ENCODE results near the gene CEBPA. TPM values are rescaled to one million over a fixed set of nuclear protein-coding genes. Genes with fewer than 3 reads are reported as not detected.

Gene CEBPA
- total RNA-seq, 1 donor from 2014 or later = 0.51 TPM

- Mint-ChIP-seq H3K4me3 (no peak overlapping the region), H3K4me1 (peaks cover 8% of the 10 kb centered on the region), H3K9me3 (no peaks in the 10 kb centered on the region), H3K36me3 (ENCODE audit: low read depth) (no peaks in the 10 kb centered on the region), H3K27me3 (peaks cover 3% of the 10 kb centered on the region), H3K27ac (no peak overlapping the region)
- CTCF ChIA-PET = no interaction called here
- POLR2A ChIA-PET = no interaction called here
- intact Hi-C loops (cut with micrococcal nuclease) = no loop called here
- DNase-seq = no peak
- TF ChIP-seq CTCF (IDR thresholded peaks at IDR 0.05) = no peak
- ATAC-seq (ENCODE audit: low read depth) = no peak
These were observed 23.7 kb downstream of the CEBPA start for GRCh38 chr19:33278403-33279269.

- intact Hi-C loops (cut with micrococcal nuclease) = no loop called here
These were observed 24.3 kb downstream of the CEBPA start for GRCh38 chr19:33278023-33278402.

GRCh38 chr19:33277434-33277833 lies 24.9 kb downstream of the CEBPA start:
- no peak for TF ChIP-seq CTCF (IDR thresholded peaks at IDR 0.05)
- Mint-ChIP-seq H3K4me1 (peaks cover 8% of the 10 kb centered on the region), H3K4me3 (no peak overlapping the region), H3K27me3 (peaks cover 11% of the 10 kb centered on the region), H3K36me3 (ENCODE audit: low read depth) (no peaks in the 10 kb centered on the region), H3K9me3 (no peaks in the 10 kb centered on the region), H3K27ac (no peak overlapping the region)
- ATAC-seq (ENCODE audit: low read depth) = no peak
- intact Hi-C loops (cut with micrococcal nuclease) = no loop called here
- DNase-seq = no peak
- ChIA-PET POLR2A (no interaction called here), CTCF (no interaction called here)

More at GRCh38 chr19:33278023-33278402, 24.3 kb downstream of the CEBPA start:
- Mint-ChIP-seq H3K27me3 (peaks cover 7% of the 10 kb centered on the region), H3K9me3 (no peaks in the 10 kb centered on the region), H3K4me3 (no peak overlapping the region), H3K4me1 (peaks cover 8% of the 10 kb centered on the region), H3K27ac (no peak overlapping the region), H3K36me3 (ENCODE audit: low read depth) (no peaks in the 10 kb centered on the region)
- ChIA-PET CTCF (no interaction called here), POLR2A (no interaction called here)
- DNase-seq (no peak), ATAC-seq (ENCODE audit: low read depth) (no peak)
- TF ChIP-seq CTCF (IDR thresholded peaks at IDR 0.05) = no peak

- Mint-ChIP-seq H3K27ac (no peak overlapping the region), H3K36me3 (ENCODE audit: low read depth) (no peaks in the 10 kb centered on the region), H3K9me3 (no peaks in the 10 kb centered on the region), H3K27me3 (peaks cover 7% of the 10 kb centered on the region), H3K4me3 (no peak overlapping the region), H3K4me1 (peaks cover 8% of the 10 kb centered on the region)
- ATAC-seq (ENCODE audit: low read depth) (no peak), DNase-seq (no peak)
- CTCF ChIA-PET = no interaction called here
- POLR2A ChIA-PET = no interaction called here
- no peak for TF ChIP-seq CTCF (IDR thresholded peaks at IDR 0.05)
- intact Hi-C loops (cut with micrococcal nuclease) = no loop called here
These were observed 26.3 kb downstream of the CEBPA start for GRCh38 chr19:33275933-33276619.

- intact Hi-C loops (cut with micrococcal nuclease) = no loop called here
- peaks cover 7% of the 10 kb centered on the region for H3K27me3 Mint-ChIP-seq
- no peaks in the 10 kb centered on the region for H3K9me3 Mint-ChIP-seq
- ATAC-seq (ENCODE audit: low read depth) (no peak), DNase-seq (no peak)
- TF ChIP-seq CTCF (IDR thresholded peaks at IDR 0.05) = no peak
- ChIA-PET POLR2A (no interaction called here), CTCF (no interaction called here)
- no peaks in the 10 kb centered on the region for H3K36me3 Mint-ChIP-seq (ENCODE audit: low read depth)
- H3K27ac Mint-ChIP-seq = no peak overlapping the region
- peaks cover 7% of the 10 kb centered on the region for H3K4me1 Mint-ChIP-seq
- H3K4me3 Mint-ChIP-seq = no peak overlapping the region
These were observed 26.8 kb downstream of the CEBPA start for GRCh38 chr19:33275559-33275932.

Measured in activated B cell treated with CpG ODN at 0.5 μM for 24 hours (primary cell).